Body of pancreas (tissue), 4 donors: ENCODE results near the gene TARS3.

Experiments
- POLR2A ChIP-seq, 3 donors: fragments of 450-650 bp; IDR thresholded peaks; one replicate each; pipeline ENCODE4 v1.6.1; 2016; ENCODE audit warnings: antibody characterized with exemption in 3 of 3, mild to moderate bottlenecking in 2 of 3
- TF ChIP-seq, protein P1 (sequence below), 7 experiments: fragments of 450-650 bp in 4 of 7; fragments of 200-600 bp in 3 of 7; sonication (generic) in 3 of 7; IDR thresholded peaks; one replicate each; pipeline ENCODE4 v1.5.1; 2016 to 2019; ENCODE audit warnings: antibody characterized with exemption in 7 of 7

DNA sequence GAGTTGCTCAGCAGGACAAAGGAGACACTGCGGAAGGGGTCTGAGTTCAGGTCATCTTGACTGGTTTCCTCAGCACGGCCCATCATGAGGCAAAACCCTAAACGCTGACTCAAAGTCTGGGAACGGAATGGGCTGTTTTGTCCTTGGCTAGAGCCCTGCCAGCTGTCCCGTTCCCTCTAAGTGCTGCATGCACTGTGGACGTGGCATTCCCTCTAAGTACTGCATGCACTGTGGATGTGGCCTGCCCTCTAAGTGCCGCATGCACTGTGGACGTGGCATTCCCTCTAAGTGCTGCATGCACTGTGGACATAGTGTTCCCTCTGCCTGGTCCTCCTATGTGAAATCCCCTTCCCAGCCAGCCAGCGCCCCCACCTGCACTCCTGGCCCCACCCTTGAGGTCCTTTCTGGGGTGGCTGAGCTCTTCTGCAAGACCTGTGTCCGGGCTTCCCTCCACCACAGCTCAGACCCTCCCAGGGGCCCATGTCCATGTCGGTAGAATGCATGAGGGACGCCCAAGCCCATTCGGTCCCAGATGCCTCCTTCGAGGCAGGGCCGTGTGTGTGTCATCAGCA is 108.8 kb downstream of the TARS3 start:
- TF ChIP-seq, protein P1, sequence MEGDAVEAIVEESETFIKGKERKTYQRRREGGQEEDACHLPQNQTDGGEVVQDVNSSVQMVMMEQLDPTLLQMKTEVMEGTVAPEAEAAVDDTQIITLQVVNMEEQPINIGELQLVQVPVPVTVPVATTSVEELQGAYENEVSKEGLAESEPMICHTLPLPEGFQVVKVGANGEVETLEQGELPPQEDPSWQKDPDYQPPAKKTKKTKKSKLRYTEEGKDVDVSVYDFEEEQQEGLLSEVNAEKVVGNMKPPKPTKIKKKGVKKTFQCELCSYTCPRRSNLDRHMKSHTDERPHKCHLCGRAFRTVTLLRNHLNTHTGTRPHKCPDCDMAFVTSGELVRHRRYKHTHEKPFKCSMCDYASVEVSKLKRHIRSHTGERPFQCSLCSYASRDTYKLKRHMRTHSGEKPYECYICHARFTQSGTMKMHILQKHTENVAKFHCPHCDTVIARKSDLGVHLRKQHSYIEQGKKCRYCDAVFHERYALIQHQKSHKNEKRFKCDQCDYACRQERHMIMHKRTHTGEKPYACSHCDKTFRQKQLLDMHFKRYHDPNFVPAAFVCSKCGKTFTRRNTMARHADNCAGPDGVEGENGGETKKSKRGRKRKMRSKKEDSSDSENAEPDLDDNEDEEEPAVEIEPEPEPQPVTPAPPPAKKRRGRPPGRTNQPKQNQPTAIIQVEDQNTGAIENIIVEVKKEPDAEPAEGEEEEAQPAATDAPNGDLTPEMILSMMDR (IDR thresholded peaks at IDR 0.05): no peak
- TF ChIP-seq POLR2A (IDR thresholded peaks at IDR 0.05): no peak
